ENCODE measurements around the gene AGTRAP. TPM values are rescaled to one million over a fixed set of nuclear protein-coding genes. Genes with fewer than 3 reads are reported as not detected.

Gene AGTRAP
- total and polyA plus RNA-seq, 9 of the 15 experiments (the other 6 are each of a cell fraction or from before 2014, with no cell fraction given): 26.8 to 105 (median 57.5) TPM

DNA sequence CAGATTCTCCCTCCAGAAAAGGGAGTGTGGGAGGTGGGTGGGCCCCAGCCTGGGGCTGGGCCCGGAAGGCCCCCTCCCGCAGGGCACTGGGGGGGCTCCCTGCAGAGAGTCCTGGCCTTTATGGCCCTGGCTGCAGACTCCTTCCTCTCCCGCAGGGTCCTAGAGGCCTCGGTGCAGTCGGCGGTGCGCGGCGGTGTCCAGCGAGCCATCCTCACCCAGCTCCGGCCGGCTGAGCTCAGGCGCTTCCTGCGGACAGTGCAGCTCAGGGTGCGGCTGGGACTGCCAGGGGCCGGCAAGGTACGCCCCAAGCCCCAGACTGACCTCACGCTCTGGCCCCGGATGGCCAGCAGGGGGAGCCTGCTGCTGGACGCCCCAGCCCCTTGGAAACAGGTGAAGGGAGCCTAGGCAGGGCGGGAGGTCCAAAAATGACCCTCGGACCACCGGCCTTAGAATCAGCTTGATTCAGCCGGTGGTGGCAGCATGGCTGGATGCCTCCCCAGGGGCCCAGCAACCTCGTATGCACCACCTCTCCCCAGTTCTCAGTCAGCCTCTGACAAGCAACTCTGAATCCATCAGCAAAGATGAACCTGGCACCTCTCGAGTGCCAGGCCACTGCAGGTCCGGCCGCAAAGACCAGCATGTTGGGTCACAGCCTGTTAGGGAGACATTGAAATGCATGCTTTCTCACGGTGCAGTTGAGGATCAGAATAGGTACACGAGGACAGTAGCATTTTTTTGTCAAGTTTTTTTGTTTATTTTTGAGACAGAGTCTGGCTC, 49.2 kb downstream of the AGTRAP start (continued):
- TF ChIP-seq, protein P1, sequence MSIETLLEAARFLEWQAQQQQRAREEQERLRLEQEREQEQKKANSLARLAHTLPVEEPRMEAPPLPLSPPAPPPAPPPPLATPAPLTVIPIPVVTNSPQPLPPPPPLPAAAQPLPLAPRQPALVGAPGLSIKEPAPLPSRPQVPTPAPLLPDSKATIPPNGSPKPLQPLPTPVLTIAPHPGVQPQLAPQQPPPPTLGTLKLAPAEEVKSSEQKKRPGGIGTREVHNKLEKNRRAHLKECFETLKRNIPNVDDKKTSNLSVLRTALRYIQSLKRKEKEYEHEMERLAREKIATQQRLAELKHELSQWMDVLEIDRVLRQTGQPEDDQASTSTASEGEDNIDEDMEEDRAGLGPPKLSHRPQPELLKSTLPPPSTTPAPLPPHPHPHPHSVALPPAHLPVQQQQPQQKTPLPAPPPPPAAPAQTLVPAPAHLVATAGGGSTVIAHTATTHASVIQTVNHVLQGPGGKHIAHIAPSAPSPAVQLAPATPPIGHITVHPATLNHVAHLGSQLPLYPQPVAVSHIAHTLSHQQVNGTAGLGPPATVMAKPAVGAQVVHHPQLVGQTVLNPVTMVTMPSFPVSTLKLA (conservative IDR thresholded peaks at IDR 0.05): peak in 1 of 2 experiments; percentile 53; a peak in 1 of 4 replicates
- TF ChIP-seq GTF2E2 (tag; IDR thresholded peaks at IDR 0.05) (peak; percentile 59; the same call in 1 of the 2 replicates), PHTF2 (CRISPR knock-in tag; IDR thresholded peaks at IDR 0.05) (no peak), DDX20 (tag; IDR thresholded peaks at IDR 0.05; ENCODE audit: low read depth) (no peak), ETS2 (tag; IDR thresholded peaks at IDR 0.05; ENCODE audit: borderline replicate concordance, poor library complexity, severe bottlenecking) (no peak), PHF21A (IDR thresholded peaks at IDR 0.05; ENCODE audit: borderline replicate concordance, low read depth) (peak; percentile 38; the same call in 1 of the 2 replicates), NBN (IDR thresholded peaks at IDR 0.05; ENCODE audit: low read depth) (peak; percentile 49; the same call in 1 of the 2 replicates), SUPT5H (IDR thresholded peaks at IDR 0.05) (peak; percentile 54), PURB (CRISPR knock-in tag; IDR thresholded peaks at IDR 0.05; ENCODE audit: low read depth) (no peak), YBX1 (IDR thresholded peaks at IDR 0.05) (no peak), ZNF23 (CRISPR knock-in tag; IDR thresholded peaks at IDR 0.05) (no peak), HMG20A (CRISPR knock-in tag; conservative IDR thresholded peaks at IDR 0.05) (no peak), MAFG (tag; conservative IDR thresholded peaks at IDR 0.05) (no peak), NCOA4 (IDR thresholded peaks at IDR 0.05; ENCODE audit: partially characterized antibody) (no peak), ELF2 (CRISPR knock-in tag; IDR thresholded peaks at IDR 0.05) (0 out of 2 replicates have a peak, but pooled peaks have one; percentile 25), EGR1 (conservative IDR thresholded peaks at IDR 0.05) (no peak)
- TF ChIP-seq, protein P2, sequence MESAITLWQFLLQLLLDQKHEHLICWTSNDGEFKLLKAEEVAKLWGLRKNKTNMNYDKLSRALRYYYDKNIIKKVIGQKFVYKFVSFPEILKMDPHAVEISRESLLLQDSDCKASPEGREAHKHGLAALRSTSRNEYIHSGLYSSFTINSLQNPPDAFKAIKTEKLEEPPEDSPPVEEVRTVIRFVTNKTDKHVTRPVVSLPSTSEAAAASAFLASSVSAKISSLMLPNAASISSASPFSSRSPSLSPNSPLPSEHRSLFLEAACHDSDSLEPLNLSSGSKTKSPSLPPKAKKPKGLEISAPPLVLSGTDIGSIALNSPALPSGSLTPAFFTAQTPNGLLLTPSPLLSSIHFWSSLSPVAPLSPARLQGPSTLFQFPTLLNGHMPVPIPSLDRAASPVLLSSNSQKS (CRISPR knock-in tag; IDR thresholded peaks at IDR 0.05): no peak
- TF ChIP-seq, protein P3, sequence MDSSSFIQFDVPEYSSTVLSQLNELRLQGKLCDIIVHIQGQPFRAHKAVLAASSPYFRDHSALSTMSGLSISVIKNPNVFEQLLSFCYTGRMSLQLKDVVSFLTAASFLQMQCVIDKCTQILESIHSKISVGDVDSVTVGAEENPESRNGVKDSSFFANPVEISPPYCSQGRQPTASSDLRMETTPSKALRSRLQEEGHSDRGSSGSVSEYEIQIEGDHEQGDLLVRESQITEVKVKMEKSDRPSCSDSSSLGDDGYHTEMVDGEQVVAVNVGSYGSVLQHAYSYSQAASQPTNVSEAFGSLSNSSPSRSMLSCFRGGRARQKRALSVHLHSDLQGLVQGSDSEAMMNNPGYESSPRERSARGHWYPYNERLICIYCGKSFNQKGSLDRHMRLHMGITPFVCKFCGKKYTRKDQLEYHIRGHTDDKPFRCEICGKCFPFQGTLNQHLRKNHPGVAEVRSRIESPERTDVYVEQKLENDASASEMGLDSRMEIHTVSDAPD (CRISPR knock-in tag; IDR thresholded peaks at IDR 0.05): no peak
- TF ChIP-seq, protein P4, sequence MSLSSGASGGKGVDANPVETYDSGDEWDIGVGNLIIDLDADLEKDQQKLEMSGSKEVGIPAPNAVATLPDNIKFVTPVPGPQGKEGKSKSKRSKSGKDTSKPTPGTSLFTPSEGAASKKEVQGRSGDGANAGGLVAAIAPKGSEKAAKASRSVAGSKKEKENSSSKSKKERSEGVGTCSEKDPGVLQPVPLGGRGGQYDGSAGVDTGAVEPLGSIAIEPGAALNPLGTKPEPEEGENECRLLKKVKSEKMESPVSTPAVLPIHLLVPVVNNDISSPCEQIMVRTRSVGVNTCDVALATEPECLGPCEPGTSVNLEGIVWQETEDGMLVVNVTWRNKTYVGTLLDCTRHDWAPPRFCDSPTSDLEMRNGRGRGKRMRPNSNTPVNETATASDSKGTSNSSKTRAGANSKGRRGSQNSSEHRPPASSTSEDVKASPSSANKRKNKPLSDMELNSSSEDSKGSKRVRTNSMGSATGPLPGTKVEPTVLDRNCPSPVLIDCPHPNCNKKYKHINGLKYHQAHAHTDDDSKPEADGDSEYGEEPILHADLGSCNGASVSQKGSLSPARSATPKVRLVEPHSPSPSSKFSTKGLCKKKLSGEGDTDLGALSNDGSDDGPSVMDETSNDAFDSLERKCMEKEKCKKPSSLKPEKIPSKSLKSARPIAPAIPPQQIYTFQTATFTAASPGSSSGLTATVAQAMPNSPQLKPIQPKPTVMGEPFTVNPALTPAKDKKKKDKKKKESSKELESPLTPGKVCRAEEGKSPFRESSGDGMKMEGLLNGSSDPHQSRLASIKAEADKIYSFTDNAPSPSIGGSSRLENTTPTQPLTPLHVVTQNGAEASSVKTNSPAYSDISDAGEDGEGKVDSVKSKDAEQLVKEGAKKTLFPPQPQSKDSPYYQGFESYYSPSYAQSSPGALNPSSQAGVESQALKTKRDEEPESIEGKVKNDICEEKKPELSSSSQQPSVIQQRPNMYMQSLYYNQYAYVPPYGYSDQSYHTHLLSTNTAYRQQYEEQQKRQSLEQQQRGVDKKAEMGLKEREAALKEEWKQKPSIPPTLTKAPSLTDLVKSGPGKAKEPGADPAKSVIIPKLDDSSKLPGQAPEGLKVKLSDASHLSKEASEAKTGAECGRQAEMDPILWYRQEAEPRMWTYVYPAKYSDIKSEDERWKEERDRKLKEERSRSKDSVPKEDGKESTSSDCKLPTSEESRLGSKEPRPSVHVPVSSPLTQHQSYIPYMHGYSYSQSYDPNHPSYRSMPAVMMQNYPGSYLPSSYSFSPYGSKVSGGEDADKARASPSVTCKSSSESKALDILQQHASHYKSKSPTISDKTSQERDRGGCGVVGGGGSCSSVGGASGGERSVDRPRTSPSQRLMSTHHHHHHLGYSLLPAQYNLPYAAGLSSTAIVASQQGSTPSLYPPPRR (CRISPR knock-in tag; IDR thresholded peaks at IDR 0.05; ENCODE audit: borderline replicate concordance): no peak
